NCI-H446 treated with DMSO at 0.1 percent for 48 hours (cell line): ENCODE results near the gene RAB27B.
"Not testable (repeated sequence)": the region's sequence is repeated elsewhere in the genome, so short reads cannot be mapped to it uniquely, and the experiment has no call there.

ENCODE experiments used
- DNase-seq: peaks from one replicate; lab custom pipeline; 2025; lab: John Stamatoyannopoulos, UW

RAB27B gene

DNA sequence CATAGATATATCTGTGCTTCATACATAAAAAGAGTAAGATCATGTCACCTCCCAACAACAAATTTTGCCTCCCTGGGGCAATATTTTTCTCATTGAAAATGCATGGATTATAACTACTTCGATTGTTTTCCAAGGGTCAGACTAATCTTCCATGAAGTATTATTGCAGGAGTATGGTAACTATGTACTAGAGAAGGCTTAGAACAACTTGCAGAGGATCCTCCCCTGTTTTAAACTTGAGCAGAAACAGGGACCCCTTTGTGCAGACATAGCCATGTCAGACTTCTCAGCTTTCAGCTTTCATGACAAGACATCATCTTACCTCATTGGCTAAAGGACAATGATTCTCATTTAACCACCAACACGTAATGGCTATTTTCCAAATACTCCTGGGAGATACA, 13.2 kb upstream of the RAB27B start:
- DNase-seq, result no peak

DNA sequence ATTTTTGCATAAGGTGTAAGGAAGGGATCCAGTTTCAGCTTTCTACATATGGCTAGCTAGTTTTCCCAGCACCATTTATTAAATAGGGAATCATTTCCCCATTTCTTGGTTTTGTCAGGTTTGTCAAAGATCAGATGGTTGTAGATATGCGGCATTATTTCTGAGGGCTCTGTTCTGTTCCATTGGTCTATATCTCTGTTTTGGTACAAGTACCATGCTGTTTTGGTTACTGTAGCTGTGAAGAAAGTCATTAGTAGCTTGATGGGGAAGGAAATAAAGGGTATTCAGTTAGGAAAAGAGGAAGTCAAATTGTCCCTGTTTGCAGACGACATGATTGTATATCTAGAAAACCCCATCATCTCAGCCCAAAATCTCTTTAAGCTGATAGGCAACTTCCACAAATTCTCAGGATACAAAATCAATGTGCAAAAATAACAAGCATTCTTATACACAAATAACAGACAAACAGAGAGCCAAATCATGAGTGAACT, 7.4 kb upstream of the RAB27B start:
- DNase-seq, result not testable (repeated sequence)

DNA sequence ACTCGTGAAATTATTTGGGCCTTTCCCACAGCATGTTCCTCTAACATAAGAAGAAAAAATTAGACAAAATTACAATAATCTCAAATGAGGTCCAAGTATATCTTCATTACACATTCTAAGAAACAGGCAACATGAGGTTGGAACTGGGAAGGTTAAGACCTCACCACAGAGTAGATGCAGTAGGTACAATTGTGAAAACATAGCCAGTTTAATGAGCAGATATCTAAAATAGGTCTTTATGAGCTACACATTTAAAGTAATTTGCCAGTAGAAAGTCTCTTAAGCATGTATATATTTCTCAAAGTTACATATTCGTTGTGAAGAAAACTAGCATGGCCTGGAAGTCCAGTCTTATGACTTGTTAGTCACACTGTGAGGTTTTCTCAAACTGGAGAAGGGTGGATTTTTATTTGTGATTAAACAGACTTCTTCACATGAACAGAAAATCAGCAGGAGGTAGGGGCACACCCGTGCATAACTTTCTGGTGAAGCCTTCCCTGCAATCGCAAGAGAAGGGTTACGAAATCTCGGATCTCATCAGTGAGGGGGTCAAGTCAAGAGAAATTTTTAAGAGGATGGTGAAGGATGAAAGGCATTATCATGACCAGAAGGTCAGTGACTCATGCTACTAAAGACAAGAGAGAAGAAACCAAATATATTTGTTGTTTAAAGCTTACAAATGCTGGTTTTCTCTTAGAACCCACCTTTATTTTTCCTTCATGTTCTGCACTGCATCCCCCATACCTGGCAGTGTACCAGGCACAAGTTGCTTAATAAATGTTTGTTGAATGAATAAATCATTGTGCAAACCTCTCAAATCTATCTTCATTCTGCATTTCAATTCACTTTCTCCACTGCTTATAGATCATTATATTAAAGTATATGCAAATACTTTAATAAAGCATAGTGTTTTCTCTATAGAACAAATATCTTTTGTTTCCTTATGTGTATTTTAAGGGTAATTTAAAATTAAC, 5.1 kb upstream of the RAB27B start:
- DNase-seq, result no peak

DNA sequence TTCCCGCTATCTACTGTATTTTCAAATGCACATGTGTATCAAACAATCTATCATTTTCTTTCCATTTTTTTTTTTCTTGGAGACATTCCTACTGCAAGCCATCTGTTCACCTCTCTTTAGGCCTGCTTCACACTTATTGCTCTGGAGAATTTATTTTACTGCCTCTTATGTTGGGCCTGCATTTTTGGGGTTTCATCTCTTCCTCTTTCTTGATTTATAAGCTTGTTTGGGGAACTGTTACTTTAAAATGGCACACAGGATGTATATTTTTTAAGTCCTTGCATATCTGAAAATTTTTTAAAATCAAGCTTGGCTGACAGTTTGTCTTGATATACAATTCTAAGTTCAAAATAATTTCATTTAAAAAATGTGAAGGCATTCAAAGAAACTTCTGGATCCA, 3.5 kb upstream of the RAB27B start:
- no peak for DNase-seq

DNA sequence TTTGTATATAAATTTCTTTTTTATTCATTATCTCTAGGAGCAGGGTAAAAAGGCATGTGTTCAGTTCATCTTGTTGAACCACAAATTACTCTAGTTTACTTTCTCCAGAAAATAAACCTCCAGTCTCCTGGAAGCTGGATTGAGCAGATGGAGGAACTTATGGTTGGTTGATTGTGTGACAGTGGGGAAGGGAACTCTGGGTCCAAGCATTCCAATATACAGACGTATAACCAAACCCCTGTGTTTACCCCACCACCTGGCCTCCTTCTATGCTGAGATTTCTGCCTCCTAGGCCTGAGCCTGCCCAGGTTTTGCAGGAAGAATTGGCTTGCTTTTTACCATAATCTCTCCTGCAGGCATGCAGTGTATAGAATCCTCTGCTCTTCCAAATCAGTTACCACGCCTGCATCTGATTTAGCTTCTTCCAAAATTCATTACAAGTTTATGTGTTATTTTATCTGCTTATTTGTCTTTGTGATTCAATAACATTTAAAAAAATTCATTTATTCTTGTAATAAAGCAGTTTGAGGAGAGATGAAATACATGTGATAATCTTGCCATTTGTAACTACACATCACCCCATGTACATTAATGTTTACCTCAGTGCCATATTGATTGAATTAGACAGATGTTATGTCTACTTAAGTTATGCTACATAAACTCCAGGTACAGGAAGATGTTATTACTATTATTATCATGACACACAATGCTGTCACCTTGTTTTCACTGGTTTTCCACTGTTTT, 2.5 kb upstream of the RAB27B start:
- no peak for DNase-seq

DNA sequence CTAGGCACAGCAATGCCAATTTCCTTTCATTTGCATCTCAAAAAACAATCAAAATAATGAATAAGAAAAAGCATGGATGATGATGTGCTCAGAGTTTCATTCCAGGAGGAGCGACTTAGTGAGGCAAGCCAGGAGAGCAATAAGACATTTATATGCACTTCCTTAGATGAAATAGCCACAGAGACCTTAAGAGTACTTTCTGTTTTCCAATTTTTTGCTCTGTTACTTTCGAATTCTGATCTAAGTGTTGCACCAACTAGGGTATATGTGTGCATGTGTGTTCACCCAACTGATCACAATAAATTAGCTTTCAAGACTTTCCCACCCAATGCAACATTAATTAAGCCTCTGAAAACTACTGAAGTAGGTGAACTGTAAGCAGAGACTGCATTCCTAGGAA, 709 bp downstream of the RAB27B start:
- no peak for DNase-seq

DNA sequence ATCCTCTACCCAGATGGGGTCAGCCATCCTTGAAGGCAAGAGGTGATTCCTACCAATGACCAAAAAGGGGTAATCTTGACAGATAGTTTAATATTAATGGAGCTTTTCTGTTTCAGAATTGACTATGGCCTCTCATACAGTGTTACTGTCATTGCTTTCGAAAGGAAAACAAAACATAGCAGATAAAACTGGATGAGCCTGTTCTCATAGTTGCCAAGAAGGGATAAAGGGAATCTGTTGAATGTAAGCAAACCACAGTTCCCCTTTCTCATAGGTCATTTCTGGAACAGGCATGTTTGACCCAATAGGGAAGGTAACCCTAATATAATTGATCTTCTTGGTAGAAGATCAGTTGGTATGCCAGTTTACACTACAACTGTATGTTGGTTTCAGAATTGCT, 1.6 kb downstream of the RAB27B start:
- DNase-seq, result no peak

DNA sequence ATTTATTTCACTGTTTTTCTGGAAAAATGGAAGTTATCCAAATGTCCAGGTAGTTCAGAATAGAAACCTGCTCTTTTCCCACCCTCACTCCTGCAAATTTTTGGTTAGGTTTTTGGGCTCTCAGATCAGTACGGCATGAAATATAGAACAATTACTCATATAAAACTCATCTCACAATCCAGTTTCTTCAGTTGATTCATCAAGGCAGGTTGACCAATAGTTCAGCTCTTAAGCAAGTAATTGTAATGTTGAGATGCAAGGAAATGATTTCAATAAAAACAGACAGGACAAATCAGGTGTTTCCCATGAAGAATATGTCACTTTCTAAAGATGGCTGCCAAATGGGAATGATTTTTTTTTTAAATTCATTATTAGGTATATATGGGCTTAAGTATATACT, 2.0 kb downstream of the RAB27B start:
- no peak for DNase-seq

DNA sequence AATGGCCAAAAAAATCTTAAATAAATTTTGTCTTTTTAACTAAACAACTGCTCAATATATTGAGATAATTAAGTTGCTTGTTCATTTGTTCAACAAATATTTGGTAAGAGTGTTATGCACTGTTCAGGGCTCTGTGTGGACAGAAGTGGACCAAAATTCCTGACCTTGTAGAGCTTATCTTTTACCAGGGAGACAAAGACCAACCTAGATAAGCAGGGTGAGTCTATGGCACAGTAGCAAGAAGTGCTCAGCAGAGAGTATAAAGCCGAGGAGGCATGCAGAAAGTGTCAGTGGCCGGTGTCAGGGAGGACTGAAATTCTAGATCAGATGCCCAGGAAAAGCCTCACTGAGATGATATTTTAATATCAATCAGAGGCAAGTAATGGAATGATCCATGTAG, 2.6 kb downstream of the RAB27B start:
- no peak for DNase-seq

DNA sequence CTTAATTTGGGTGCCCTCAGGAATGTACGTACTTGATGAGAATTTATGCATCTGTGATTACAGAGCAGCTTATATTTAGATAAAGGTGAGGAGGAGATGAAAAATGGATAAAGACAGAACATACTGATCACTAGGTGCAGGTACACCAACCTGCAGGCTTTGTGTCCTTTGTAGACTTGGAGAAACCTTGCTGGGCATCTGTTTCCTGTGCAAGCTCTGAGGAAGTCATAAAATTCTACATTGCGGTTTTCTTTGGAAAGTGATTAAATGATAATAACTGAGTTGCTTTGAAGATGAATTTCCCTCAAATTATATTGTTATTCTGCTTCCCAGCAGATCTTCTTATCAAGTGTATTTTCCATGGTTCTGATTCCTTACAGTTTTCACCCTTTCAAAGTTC, 7.7 kb downstream of the RAB27B start:
- no peak for DNase-seq

DNA sequence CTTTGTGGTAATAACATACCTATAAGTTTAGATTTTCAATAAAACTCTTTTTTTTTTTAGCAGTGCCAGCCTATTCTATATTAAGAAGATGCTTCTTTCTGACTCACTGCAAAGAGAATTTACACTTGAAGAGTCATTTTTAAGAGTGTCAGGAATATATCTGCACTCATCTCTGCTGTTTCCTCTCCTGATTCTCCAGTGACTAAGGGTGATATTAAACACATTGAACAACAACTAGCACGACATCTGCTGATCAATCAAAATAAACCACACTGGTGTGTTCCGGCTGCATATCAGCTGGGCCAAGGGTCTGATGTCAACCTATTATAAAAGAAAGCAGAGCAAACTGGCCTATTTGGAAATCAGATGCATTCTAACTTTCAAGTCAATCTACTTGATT, 15.0 kb downstream of the RAB27B start:
- no peak for DNase-seq

DNA sequence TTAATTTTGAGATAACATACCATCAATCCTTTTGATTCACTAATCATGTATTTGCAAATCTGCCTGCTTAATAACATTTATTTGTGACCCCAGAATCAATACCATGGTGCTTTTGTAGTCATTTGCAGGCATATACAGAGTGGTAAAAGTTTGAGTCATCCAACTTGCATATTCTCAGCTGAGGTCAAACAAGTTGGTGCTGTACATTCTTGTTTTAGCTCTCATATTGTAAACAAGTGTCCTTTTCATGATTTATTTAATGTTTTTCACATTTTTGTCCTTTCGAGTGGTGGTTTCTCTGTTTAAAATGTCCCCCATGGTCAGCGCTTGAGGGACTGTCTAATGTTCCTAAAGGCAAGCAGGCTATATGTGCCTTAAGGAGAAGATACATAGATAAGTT, 17.5 kb downstream of the RAB27B start:
- DNase-seq, result no peak

DNA sequence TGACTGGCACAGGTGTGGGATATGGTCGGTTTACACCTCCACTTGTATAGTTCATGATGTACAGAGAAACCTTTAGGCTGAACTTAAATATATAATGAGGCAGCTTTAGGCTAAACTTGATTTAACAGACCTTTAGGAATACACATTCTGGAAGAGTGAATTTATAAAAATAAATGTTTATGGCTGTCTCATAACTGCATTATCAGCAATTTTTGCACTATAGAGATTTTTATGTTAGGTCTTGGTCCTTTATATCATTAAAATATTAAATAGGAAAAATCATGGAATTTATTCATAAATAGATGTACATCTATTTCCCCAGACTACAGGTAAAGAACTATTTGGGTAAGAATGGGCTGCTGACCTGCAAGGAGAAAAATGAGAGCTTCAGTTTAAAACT, 19.8 kb downstream of the RAB27B start:
- DNase-seq, result no peak

DNA sequence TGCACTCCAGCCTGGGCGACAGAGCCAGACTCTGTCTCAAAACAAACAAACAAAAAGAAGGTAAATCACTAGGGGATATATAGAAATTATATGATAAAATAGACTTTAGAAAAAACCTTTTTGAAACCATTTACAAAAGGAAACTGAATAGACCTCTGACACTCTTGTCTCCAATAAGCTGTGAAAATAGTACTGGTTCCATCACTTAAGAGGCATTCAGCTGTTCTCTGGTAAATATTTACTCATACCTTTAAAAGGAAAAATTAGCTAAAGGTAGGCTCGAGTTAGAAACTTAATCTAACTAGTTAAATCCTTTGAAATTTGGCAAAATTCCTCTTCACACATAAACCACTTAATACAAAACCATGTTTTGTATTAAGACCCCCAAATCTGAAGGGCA, 21.4 kb downstream of the RAB27B start:
- DNase-seq, result no peak

DNA sequence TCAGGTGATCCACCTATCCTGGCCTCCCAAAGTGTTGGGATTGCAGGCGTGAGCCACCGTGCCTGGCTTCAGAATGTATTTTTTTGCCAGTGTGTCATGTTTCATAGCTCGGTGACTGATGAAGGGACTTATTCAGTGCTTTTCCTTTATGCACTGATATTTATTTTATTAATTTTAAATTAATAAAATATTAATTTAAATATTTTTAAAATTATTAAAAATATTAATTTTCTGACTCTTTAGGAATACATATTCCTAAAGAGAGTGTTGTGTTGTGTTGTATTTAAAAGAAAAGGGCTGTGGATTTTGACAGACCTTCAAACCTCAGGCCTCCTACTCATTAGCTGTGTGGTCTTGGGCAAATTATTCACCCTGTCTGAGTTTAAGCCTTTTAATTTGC, 22.3 kb downstream of the RAB27B start:
- no peak for DNase-seq

DNA sequence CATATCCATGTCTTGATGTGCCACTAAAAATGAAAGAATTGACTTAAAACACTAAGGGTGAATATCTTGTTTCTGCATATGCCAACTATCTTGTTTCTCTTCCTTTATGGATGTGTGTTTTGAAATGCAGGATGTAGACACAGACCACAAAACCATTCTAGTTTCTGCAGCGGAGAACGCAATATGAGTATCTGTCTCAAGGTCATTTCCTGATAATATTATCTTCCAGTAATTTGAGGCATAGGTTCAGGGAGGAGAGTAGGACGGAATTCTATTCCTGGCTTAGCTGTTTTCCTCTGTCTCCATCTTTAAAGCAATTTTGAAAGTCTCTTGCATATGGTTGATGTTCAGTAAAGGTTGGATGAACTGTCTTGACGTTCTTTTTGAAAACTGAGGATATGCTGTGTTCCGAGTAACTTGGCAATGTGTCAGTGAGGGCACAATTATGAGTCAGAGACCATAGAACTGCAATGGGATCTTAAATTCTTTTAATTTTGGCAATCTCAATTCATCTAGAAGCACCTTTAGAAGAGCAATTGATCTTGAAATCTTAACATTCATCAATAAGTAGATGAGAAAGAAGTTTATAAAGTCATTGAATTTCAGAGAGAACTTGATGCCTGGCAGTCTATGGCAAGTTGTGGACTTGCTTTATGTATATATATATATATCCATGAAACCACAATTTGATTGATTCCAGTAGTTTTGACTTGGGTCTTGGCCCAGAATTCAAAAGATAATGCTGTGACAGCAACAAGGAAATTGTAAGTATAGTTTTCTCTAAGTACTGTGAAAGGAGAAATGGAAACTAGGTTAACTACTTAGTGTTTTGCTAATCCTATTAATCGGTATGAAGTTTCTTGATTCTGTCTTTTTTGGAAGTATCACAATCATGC, 24.8 kb downstream of the RAB27B start:
- DNase-seq, result no peak

DNA sequence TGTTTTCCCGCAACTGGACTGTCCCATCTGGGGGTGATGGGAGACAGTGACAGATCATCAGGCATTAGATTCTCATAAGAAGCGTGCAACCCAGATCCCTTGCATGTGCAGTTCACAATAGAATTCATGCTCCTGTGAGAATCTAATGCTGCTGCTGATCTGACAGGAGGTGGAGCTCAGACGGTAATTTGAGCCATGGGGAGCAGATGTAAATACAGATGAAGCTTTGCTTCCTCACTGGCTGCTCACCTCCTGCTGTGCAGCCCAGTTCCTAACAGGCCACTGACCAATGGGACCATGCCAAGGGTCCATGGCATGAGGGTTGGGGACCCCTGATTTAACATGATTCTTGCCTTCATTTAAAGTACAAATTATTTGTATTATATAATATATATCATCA, 26.8 kb downstream of the RAB27B start:
- not testable (repeated sequence) for DNase-seq

DNA sequence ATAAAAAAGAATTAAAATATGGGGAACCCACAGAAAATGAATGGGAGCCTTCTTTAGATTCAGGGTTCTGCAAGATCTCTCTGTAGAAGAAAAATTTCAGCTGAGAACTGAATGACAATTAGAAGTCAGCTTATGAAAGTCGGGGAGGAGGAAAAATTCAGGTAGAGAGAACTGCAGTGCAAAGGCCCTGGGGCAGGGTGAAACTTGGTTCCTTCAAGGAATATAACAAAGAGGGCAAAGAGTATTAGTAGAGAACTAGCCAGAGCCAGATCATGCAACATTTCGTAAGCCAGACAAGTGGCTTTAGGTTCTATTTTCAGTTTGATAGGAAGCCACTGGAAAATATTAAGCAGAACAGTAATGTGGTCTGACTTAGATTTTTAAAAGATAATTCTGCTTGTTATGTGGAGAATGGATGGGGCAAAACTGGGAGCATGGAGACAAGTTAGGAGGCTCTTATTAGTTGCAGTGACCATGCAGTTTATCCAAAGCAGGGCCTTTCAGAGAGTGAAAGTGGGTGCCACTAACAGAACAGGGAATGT, 27.9 kb downstream of the RAB27B start:
- DNase-seq, result no peak

DNA sequence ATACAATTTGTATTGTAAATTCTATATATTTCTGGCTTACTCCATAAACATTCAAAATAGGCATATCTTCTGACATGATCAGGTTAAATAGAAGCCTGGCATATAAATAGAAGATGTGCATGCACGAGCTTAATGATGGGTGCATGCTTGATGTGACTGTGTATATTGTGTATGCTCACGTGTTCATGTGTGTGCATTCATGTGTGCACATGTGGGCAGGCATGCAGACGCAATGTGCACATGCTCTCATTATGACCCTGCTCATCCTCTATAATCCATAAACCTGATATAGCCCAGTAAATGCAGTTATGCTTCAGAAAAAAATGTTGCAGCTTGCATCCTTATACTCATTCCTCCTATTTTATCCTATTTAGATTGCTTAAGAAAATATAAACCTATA, 29.2 kb downstream of the RAB27B start:
- DNase-seq, result no peak

DNA sequence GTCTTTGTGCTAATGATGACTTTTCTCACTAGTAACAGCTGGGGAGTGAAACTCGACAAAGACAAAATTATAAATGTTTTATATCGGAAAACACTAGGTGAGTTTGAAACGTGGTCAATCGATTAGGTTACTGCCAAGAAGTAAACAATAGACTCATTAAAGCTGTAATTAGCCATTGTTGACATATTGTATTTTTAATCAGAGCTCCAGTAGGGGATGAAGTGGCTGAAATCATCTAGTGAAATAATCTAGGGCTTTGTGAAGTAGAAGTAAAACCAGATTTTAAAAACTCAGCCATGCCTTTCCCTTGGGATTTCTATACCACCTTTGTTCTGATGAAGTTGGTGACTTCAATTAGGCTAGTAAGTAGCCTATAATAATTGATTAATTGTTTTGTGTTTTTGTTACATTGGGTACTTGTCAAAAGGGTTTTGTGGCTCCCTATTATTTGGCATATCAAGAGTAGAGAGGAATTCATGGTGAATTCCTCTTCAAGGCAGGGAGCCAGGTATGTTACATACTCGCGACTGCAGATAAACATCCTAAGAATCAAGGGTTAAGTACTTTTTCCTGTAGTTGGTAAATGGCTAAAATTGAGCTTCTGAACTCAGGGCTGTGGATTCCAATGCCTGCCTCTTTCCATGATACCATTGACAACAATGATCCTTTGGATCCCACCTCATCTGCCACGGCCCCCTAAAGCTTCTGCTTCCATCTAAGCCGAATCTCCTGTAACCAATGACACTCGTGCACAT, 31.6 kb downstream of the RAB27B start:
- no peak for DNase-seq

DNA sequence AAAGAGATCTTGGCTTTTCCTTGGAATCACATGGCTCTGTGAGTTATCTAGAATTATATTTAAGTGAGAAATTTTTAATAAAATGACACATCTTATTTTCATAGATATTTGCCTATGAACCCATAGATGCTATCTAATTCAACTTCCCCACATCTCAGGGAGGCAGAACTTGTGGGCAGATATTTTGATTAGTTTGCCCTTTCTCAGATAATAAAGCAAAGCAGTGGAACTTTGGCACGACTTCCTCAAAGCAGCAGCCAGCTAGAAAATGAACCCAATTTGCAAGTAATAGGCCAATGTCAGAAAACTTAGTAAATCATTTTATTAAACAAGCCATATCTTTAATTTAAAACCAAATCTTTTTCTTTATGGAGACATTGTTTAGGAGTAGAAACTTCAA, 32.7 kb downstream of the RAB27B start:
- DNase-seq, result no peak
